Neural cell (in vitro differentiated cells): Measurements from ENCODE around the gene DAPP1.

Experiments
- EP300 ChIP-seq: fragments of 450-650 bp; conservative IDR thresholded peaks from 2 replicates; pipeline ENCODE4 v1.6.1; 2014; ENCODE audit warnings: antibody characterized with exemption, mild to moderate bottlenecking, moderate library complexity; ENCODE audit not compliant: poor library complexity, severe bottlenecking
- EZH2 ChIP-seq: fragments of 200-600, 300-800 bp; shearing (Covaris generic), sonication (generic); IDR thresholded peaks from 2 replicates; pipeline ENCODE4 v1.6.1; 2014; ENCODE audit warnings: antibody characterized with exemption, low read length, borderline replicate concordance, mild to moderate bottlenecking; ENCODE audit not compliant: insufficient read depth, poor library complexity, severe bottlenecking
- MXI1 ChIP-seq: fragments of 450-650 bp; conservative IDR thresholded peaks from 2 replicates; pipeline ENCODE4 v1.6.1; 2014; ENCODE audit warnings: antibody characterized with exemption, mild to moderate bottlenecking; ENCODE audit not compliant: poor library complexity, severe bottlenecking
- POLR2AphosphoS5 ChIP-seq: IDR thresholded peaks from 2 replicates; pipeline ENCODE4 v1.6.1; 2012
- SMC3 ChIP-seq: fragments of 450-650 bp; conservative IDR thresholded peaks from 2 replicates; pipeline ENCODE4 v1.6.1; 2014; ENCODE audit warnings: antibody characterized with exemption, mild to moderate bottlenecking, moderate library complexity; ENCODE audit not compliant: poor library complexity
- TF ChIP-seq, protein P1 (sequence below): fragments of 450-650 bp; IDR thresholded peaks from 2 replicates; pipeline ENCODE4 v1.5.1; 2014; ENCODE audit warnings: antibody characterized with exemption, mild to moderate bottlenecking, moderate library complexity; ENCODE audit not compliant: poor library complexity, severe bottlenecking

DNA sequence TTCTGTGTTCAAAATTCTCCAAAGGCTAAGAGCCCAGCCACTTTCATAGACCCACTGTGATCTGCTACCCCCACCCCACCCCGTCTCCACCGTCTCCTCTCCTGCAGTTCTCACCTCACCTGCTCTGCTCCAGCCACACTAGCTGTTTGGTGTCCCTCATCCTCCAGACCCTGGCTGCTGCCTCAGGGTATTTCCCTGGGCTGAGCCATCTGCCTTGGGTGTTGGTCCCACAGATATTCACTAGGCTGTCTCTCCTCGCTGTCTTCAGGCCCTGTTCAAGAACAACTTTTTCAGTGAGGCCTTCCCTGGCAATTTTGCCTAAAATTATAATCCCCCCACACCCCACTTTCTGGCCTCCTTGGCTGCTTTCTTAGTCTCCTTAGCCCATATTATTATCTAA lies 31.8 kb upstream of the DAPP1 start:
- TF ChIP-seq MXI1 (no peak), SMC3 (no peak), EZH2 (no peak), EP300 (no peak), POLR2AphosphoS5 (no peak)
- TF ChIP-seq, protein P1, sequence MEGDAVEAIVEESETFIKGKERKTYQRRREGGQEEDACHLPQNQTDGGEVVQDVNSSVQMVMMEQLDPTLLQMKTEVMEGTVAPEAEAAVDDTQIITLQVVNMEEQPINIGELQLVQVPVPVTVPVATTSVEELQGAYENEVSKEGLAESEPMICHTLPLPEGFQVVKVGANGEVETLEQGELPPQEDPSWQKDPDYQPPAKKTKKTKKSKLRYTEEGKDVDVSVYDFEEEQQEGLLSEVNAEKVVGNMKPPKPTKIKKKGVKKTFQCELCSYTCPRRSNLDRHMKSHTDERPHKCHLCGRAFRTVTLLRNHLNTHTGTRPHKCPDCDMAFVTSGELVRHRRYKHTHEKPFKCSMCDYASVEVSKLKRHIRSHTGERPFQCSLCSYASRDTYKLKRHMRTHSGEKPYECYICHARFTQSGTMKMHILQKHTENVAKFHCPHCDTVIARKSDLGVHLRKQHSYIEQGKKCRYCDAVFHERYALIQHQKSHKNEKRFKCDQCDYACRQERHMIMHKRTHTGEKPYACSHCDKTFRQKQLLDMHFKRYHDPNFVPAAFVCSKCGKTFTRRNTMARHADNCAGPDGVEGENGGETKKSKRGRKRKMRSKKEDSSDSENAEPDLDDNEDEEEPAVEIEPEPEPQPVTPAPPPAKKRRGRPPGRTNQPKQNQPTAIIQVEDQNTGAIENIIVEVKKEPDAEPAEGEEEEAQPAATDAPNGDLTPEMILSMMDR = no peak
